Left ventricle myocardium superior (tissue), 1 donor: ENCODE results near the gene STRN3. TPM values are rescaled to one million over a fixed set of nuclear protein-coding genes. Genes with fewer than 3 reads are reported as not detected.
"Not testable (repeated sequence)": the region's sequence is repeated elsewhere in the genome, so short reads cannot be mapped to it uniquely, and the experiment has no call there.

ENCODE experiments used
- ATAC-seq: fragments of 200-7000 bp; cut with Tn5 transposase; one replicate; pipeline ENCODE4 v1.9.1; 2020; ENCODE audit warnings: mild to moderate bottlenecking, moderate library complexity
- DNase-seq: peaks from one replicate; pipeline ENCODE4 v3.0.0-alpha.2; 2020
- intact Hi-C: fragments of 100-400 bp; cut with micrococcal nuclease; formaldehyde crosslinking; loops from one replicate; pipeline ENCODE4 v1.11.0; 2022
- total RNA-seq: library from RNA; stranded (reverse); fragmentation: NEBNext Ultra II Directional; extraction: Animal tissue kit (Norgen Biotek cat#: 25700); gene quantifications from one replicate; pipeline ENCODE4 v1.2.1, GENCODE V29; 2021
- donor health status: DM: no; HTN: yes; CAD: no; lungs with severe emphysema.

Gene STRN3
- total RNA-seq, 1 donor from 2014 or later, result 52.2 TPM

- intact Hi-C loops, result no loop called here
- DNase-seq (no peak), ATAC-seq (no peak)
Measured at GRCh38 chr14:30943694-30944093, 82.5 kb downstream of the STRN3 start.

- no peak for DNase-seq
- no peak for ATAC-seq
- intact Hi-C loops, result no loop called here
Measured at GRCh38 chr14:30940886-30941285, 85.3 kb downstream of the STRN3 start.

- ATAC-seq, result no peak
- intact Hi-C loops, result no loop called here
- DNase-seq, result no peak
Measured at GRCh38 chr14:30938617-30939016, 87.6 kb downstream of the STRN3 start.

GRCh38 chr14:30935445-30935844 lies 90.7 kb downstream of the STRN3 start:
- intact Hi-C loops, result no loop called here
- ATAC-seq, result no peak
- DNase-seq, result no peak

GRCh38 chr14:30933937-30934336 lies 92.2 kb downstream of the STRN3 start:
- intact Hi-C loops, ATAC-seq, DNase-seq: not testable (repeated sequence)

- intact Hi-C loops, result no loop called here
- ATAC-seq (no peak), DNase-seq (no peak)
Measured at GRCh38 chr14:30928462-30928861, 97.7 kb downstream of the STRN3 start.

- ATAC-seq (no peak), DNase-seq (no peak)
- intact Hi-C loops, result no loop called here
Measured at GRCh38 chr14:30925254-30925653, 100.9 kb downstream of the STRN3 start.

GRCh38 chr14:30921788-30922187 lies 104.4 kb downstream of the STRN3 start:
- ATAC-seq (no peak), DNase-seq (no peak)
- intact Hi-C loops, result no loop called here

- DNase-seq (no peak), ATAC-seq (no peak)
- intact Hi-C loops, result no loop called here
Measured at GRCh38 chr14:30921305-30921704, 104.9 kb downstream of the STRN3 start.

GRCh38 chr14:30915596-30915995 lies 110.6 kb downstream of the STRN3 start:
- intact Hi-C loops, result no loop called here
- no peak for ATAC-seq

GRCh38 chr14:30914812-30915211 lies 111.4 kb downstream of the STRN3 start:
- DNase-seq, result no peak
- no peak for ATAC-seq
- intact Hi-C loops, result no loop called here

More at GRCh38 chr14:30915596-30915995, 110.6 kb downstream of the STRN3 start:
- DNase-seq, result no peak

GRCh38 chr14:30908826-30909225 lies 117.4 kb downstream of the STRN3 start:
- intact Hi-C loops, result loop anchor here (10.0 kb wide), 1 partner anchor 254 kb away; no protein-coding TSS in a partner anchor
- DNase-seq, result no peak
- no peak for ATAC-seq

GRCh38 chr14:30907659-30908057 lies 118.5 kb downstream of the STRN3 start:
- DNase-seq (no peak), ATAC-seq (no peak)
- intact Hi-C loops, result loop anchor here (10.0 kb wide), 1 partner anchor 253 kb away; no protein-coding TSS in a partner anchor

- DNase-seq (no peak), ATAC-seq (no peak)
- intact Hi-C loops, result loop anchor here (10.0 kb wide), 1 partner anchor 252 kb away; no protein-coding TSS in a partner anchor
Measured at GRCh38 chr14:30906752-30907658, 119.2 kb downstream of the STRN3 start.

GRCh38 chr14:30903285-30904124 lies 122.7 kb downstream of the STRN3 start:
- DNase-seq (no peak), ATAC-seq (no peak)
- intact Hi-C loops, result loop anchor here (10.0 kb wide), 1 partner anchor 249 kb away; no protein-coding TSS in a partner anchor

GRCh38 chr14:30897121-30897520 lies 129.1 kb downstream of the STRN3 start:
- DNase-seq, ATAC-seq, intact Hi-C loops: not testable (repeated sequence)

- DNase-seq (no peak), ATAC-seq (no peak)
- intact Hi-C loops, result no loop called here
Measured at GRCh38 chr14:30896435-30896834, 129.7 kb downstream of the STRN3 start.

GRCh38 chr14:30894923-30895515 lies 131.2 kb downstream of the STRN3 start:
- DNase-seq, result no peak
- intact Hi-C loops, result no loop called here
- ATAC-seq, result no peak

GRCh38 chr14:30893819-30894218 lies 132.4 kb downstream of the STRN3 start:
- no peak for ATAC-seq
- intact Hi-C loops, result no loop called here

GRCh38 chr14:30889244-30889594 lies 137.0 kb downstream of the STRN3 start:
- DNase-seq (no peak), ATAC-seq (no peak)
- intact Hi-C loops, result no loop called here

More at GRCh38 chr14:30893819-30894218, 132.4 kb downstream of the STRN3 start:
- DNase-seq, result no peak
